H1 (cell line): ENCODE data around the gene TRAF6. TPM values are rescaled to one million over a fixed set of nuclear protein-coding genes. Genes with fewer than 3 reads are reported as not detected.
A peak's percentile ranks its signal among the peaks of the same experiment; 100 is the strongest.

Experiments
- CTCF ChIA-PET: fragments of 300-600 bp; sonication (Branson Sonifier 250); formaldehyde crosslinking; loops from one replicate; lab custom pipeline; 2021; ENCODE audit not compliant: partially characterized antibody; lab: Charles Lee
- POLR2A ChIA-PET: fragments of 300-600 bp; sonication (Branson Sonifier 250); formaldehyde crosslinking; loops from one replicate; lab custom pipeline; 2021; ENCODE audit warnings: inconsistent platforms; ENCODE audit not compliant: partially characterized antibody; lab: Charles Lee
- DNase-seq, 2 experiments: peaks; one replicate each; pipeline versions ENCODE4 v3.0.0 to v3.0.0-alpha.2; 2010 to 2022; ENCODE audit warnings: low spot score in 2 of 2, low read depth in 1 of 2, mixed read lengths in 1 of 2
- FAIRE-seq: peaks from 2 replicates; lab custom pipeline; 2011; peaks lifted over from hg19 to GRCh38; lab: Jason Lieb, UNC
- H2AFZ ChIP-seq: 2 replicates; pipeline ENCODE4 v1.8.1; 2012; ENCODE audit warnings: low read length, inconsistent platforms
- H2AK5ac ChIP-seq: 2 replicates; pipeline ENCODE4 v1.6.1; 2013; ENCODE audit warnings: low read depth, low read length
- H2BK120ac ChIP-seq: replicated peaks from 2 replicates; pipeline ENCODE3; 2013; ENCODE audit warnings: low read depth, low read length, inconsistent platforms
- H2BK12ac ChIP-seq: 2 replicates; pipeline ENCODE4 v1.6.1; 2013; ENCODE audit warnings: low read depth, low read length
- H2BK15ac ChIP-seq: 2 replicates; pipeline ENCODE4 v1.6.1; 2013; ENCODE audit warnings: low read length
- H2BK20ac ChIP-seq: 2 replicates; pipeline ENCODE4 v1.6.1; 2013; ENCODE audit warnings: low read length
- H2BK5ac ChIP-seq: 2 replicates; pipeline ENCODE4 v1.6.1; 2013; ENCODE audit warnings: low read depth, low read length
- H3K14ac ChIP-seq: 2 replicates; pipeline ENCODE4 v1.6.1; 2013; ENCODE audit warnings: inconsistent platforms; ENCODE audit not compliant: insufficient read length
- H3K18ac ChIP-seq: 2 replicates; pipeline ENCODE4 v1.6.1; 2013; ENCODE audit warnings: low read length; ENCODE audit errors: extremely low read depth
- H3K23ac ChIP-seq: 2 replicates; pipeline ENCODE4 v1.6.1; 2013; ENCODE audit warnings: inconsistent platforms; ENCODE audit not compliant: insufficient read length
- H3K23me2 ChIP-seq: 2 replicates; pipeline ENCODE4 v1.6.1; 2013; ENCODE audit warnings: low read depth, low read length
- H3K27ac ChIP-seq: 2 replicates; pipeline ENCODE4 v1.6.1; 2011; ENCODE audit warnings: low read depth, low read length, inconsistent platforms
- H3K27me3 ChIP-seq, 4 experiments: replicated peaks in 1 of 4; 1 replicate in 1 of 4; 2 replicates in 3 of 4; pipeline versions ENCODE4 v1.6.1 to v1.8.1; 2011 to 2013; ENCODE audit warnings: low read length in 3 of 4, mild to moderate bottlenecking in 3 of 4, inconsistent platforms in 2 of 4, mixed read lengths in 2 of 4, moderate library complexity in 1 of 4; ENCODE audit not compliant: control insufficient read depth in 3 of 4, insufficient read depth in 3 of 4; ENCODE audit errors: extremely low read depth in 1 of 4
- H3K36me3 ChIP-seq, 4 experiments: 2 replicates each; pipeline versions ENCODE4 v1.6.1 to v1.8.1; 2011 to 2013; ENCODE audit warnings: mild to moderate bottlenecking in 4 of 4, low read length in 3 of 4, moderate library complexity in 2 of 4, control low read depth in 1 of 4, inconsistent platforms in 1 of 4; ENCODE audit not compliant: insufficient read depth in 4 of 4, control insufficient read depth in 2 of 4
- H3K4ac ChIP-seq: replicated peaks from 2 replicates; pipeline ENCODE3; 2013; ENCODE audit warnings: low read length, low read depth, mixed read lengths, inconsistent platforms; ENCODE audit not compliant: insufficient read length
- H3K4me1 ChIP-seq, 4 experiments: replicated peaks in 1 of 4; 1 replicate in 1 of 4; 2 replicates in 3 of 4; pipeline versions ENCODE4 v1.6.1 to v1.8.1; 2011 to 2013; ENCODE audit warnings: low read length in 3 of 4, inconsistent platforms in 2 of 4, mixed read lengths in 1 of 4; ENCODE audit not compliant: insufficient read depth in 4 of 4, control insufficient read depth in 3 of 4
- H3K4me2 ChIP-seq, 2 experiments: 2 replicates each; pipeline versions ENCODE4 v1.6.1 to v1.8.1; 2011 to 2013; ENCODE audit warnings: low read depth in 2 of 2, low read length in 2 of 2, control low read depth in 1 of 2, inconsistent platforms in 1 of 2, mild to moderate bottlenecking in 1 of 2; ENCODE audit not compliant: insufficient read depth in 1 of 2
- H3K4me3 ChIP-seq, 4 experiments: fragments of 200-600, 300-600 bp in 1 of 4; sonication (generic), shearing (Covaris generic), sonication (Bioruptor Twin) in 1 of 4; 2 replicates each; pipeline versions ENCODE4 v1.5.1 to v1.8.1; 2011 to 2016; ENCODE audit warnings: low read length in 4 of 4, low read depth in 3 of 4, control low read depth in 2 of 4, inconsistent platforms in 2 of 4, mild to moderate bottlenecking in 2 of 4, mixed read lengths in 1 of 4, moderate library complexity in 1 of 4; ENCODE audit not compliant: insufficient read depth in 2 of 4; ENCODE audit errors: extremely low read depth in 1 of 4
- H3K56ac ChIP-seq: replicated peaks from 2 replicates; pipeline ENCODE3; 2013; ENCODE audit warnings: low read depth, mild to moderate bottlenecking, mixed read lengths, low read length, inconsistent platforms; ENCODE audit not compliant: insufficient read length
- H3K79me1 ChIP-seq: 2 replicates; pipeline ENCODE4 v1.6.1; 2013; ENCODE audit warnings: low read depth, low read length, control low read depth
- H3K79me2 ChIP-seq, 2 experiments: 2 replicates each; pipeline versions ENCODE4 v1.6.1 to v1.8.1; 2012 to 2013; ENCODE audit warnings: low read length in 2 of 2, mild to moderate bottlenecking in 2 of 2, inconsistent platforms in 1 of 2; ENCODE audit not compliant: insufficient read depth in 2 of 2, control insufficient read depth in 1 of 2
- H3K9ac ChIP-seq, 4 experiments: replicated peaks in 1 of 4; 1 replicate in 1 of 4; 2 replicates in 3 of 4; pipeline versions ENCODE4 v1.6.1 to v1.8.1; 2011 to 2013; ENCODE audit warnings: low read depth in 3 of 4, low read length in 3 of 4, control low read depth in 2 of 4, mild to moderate bottlenecking in 2 of 4, moderate library complexity in 2 of 4, inconsistent platforms in 1 of 4; ENCODE audit errors: extremely low read depth in 1 of 4
- H3K9me3 ChIP-seq, 2 experiments: 2 replicates each; pipeline versions ENCODE4 v1.6.1 to v1.8.1; 2012 to 2013; ENCODE audit warnings: mild to moderate bottlenecking in 2 of 2, moderate library complexity in 2 of 2, control low read depth in 1 of 2, inconsistent platforms in 1 of 2, low read depth in 1 of 2, low read length in 1 of 2, mixed read lengths in 1 of 2; ENCODE audit not compliant: insufficient read depth in 2 of 2
- H4K20me1 ChIP-seq, 2 experiments: replicated peaks in 1 of 2; 2 replicates each; pipeline versions ENCODE3 to v1.8.1; 2011 to 2013; ENCODE audit warnings: inconsistent platforms in 2 of 2, low read length in 2 of 2, mild to moderate bottlenecking in 1 of 2; ENCODE audit not compliant: insufficient read depth in 2 of 2, control insufficient read depth in 1 of 2
- H4K5ac ChIP-seq: 2 replicates; pipeline ENCODE4 v1.6.1; 2013; ENCODE audit warnings: low read length, low read depth, mixed read lengths, inconsistent platforms; ENCODE audit not compliant: insufficient read length
- H4K8ac ChIP-seq: 2 replicates; pipeline ENCODE4 v1.8.0; 2013; ENCODE audit warnings: mild to moderate bottlenecking, moderate library complexity, low read length, inconsistent platforms; ENCODE audit not compliant: insufficient read depth; ENCODE audit errors: extremely low read depth
- H4K91ac ChIP-seq: replicated peaks from 2 replicates; pipeline ENCODE3; 2013; ENCODE audit warnings: low read length, mixed read lengths, inconsistent platforms; ENCODE audit not compliant: insufficient read length
- BCL11A ChIP-seq, 2 experiments: IDR thresholded peaks; one replicate each; pipeline ENCODE4 v1.6.1; 2011; ENCODE audit warnings: low read depth in 2 of 2, low read length in 2 of 2, mild to moderate bottlenecking in 2 of 2
- FOSL1 ChIP-seq: IDR thresholded peaks from 2 replicates; pipeline ENCODE4 v1.6.1; 2011; ENCODE audit warnings: mild to moderate bottlenecking, low read depth, low read length, moderate library complexity; ENCODE audit not compliant: insufficient read depth
- HDAC2 ChIP-seq, 2 experiments: fragments of 300-600 bp in 1 of 2; sonication (generic) in 1 of 2; IDR thresholded peaks; 2 replicates each; pipeline ENCODE4 v1.6.1; 2011 to 2012; ENCODE audit warnings: low read depth in 2 of 2, low read length in 2 of 2, mild to moderate bottlenecking in 2 of 2, moderate library complexity in 2 of 2, borderline replicate concordance in 1 of 2, inconsistent platforms in 1 of 2
- KDM4A ChIP-seq: IDR thresholded peaks from one replicate; pipeline ENCODE4 v1.7.1; 2012; ENCODE audit warnings: low read depth, mild to moderate bottlenecking, moderate library complexity, low read length, inconsistent platforms; ENCODE audit not compliant: severe bottlenecking
- PHF8 ChIP-seq: fragments of 200-600 bp; sonication (generic); conservative IDR thresholded peaks from 2 replicates; pipeline ENCODE4 v1.7.1; 2012; ENCODE audit warnings: low read depth, mild to moderate bottlenecking, inconsistent platforms, low read length, moderate library complexity
- POU5F1 ChIP-seq: IDR thresholded peaks from 2 replicates; pipeline ENCODE4 v1.6.1; 2011; ENCODE audit warnings: low read depth, mild to moderate bottlenecking, low read length, moderate library complexity
- RAD21 ChIP-seq, 2 experiments: IDR thresholded peaks in 1 of 2; conservative IDR thresholded peaks in 1 of 2; 2 replicates each; pipeline ENCODE4 v1.6.1; 2011; ENCODE audit warnings: low read depth in 2 of 2, low read length in 2 of 2, improper control_type of control experiment in 1 of 2, inconsistent platforms in 1 of 2, mild to moderate bottlenecking in 1 of 2, moderate library complexity in 1 of 2
- SIN3A ChIP-seq, 2 experiments: IDR thresholded peaks in 1 of 2; conservative IDR thresholded peaks in 1 of 2; 2 replicates each; pipeline ENCODE4 v1.6.1; 2011 to 2012; ENCODE audit warnings: low read length in 2 of 2, improper control_type of control experiment in 1 of 2, low read depth in 1 of 2, mild to moderate bottlenecking in 1 of 2
- SP4 ChIP-seq: IDR thresholded peaks from 2 replicates; pipeline ENCODE4 v1.6.1; 2012; ENCODE audit warnings: low read length, inconsistent platforms
- TBP ChIP-seq: IDR thresholded peaks from 2 replicates; pipeline ENCODE4 v1.6.1; 2011; ENCODE audit warnings: low read depth, low read length, improper control_type of control experiment
- TCF12 ChIP-seq: IDR thresholded peaks from 2 replicates; pipeline ENCODE4 v1.6.1; 2011; ENCODE audit warnings: low read depth, mild to moderate bottlenecking, low read length
- WGBS, 2 experiments: shearing (Covaris generic) in 1 of 2; methylation state at CpG; one replicate each; pipeline versions ENCODE4 v1.1.6 to v1.1.7; 2013 to 2015; ENCODE audit warnings: low lambda C conversion rate in 2 of 2, mixed read lengths in 2 of 2, inconsistent platforms in 1 of 2, low coverage in 1 of 2, missing lambda C conversion rate in 1 of 2; ENCODE audit not compliant: insufficient replicate concordance in 2 of 2, insufficient coverage in 1 of 2, insufficient read length in 1 of 2; ENCODE audit errors: extremely low coverage in 1 of 2, missing lambda C conversion rate in 1 of 2; 5-methylcytosine and 5-hydroxymethylcytosine counted together
- polyA plus RNA-seq, 7 experiments: library from polyadenylated mRNA; depleted of rRNA in 3 of 7; stranded (reverse) in 5 of 7; unstranded in 2 of 7; fragments of >200 nt in 5 of 7; fragments of 200-250 nt in 2 of 7; gene quantifications; 1 replicate in 5 of 7; 2 replicates in 1 of 7; 4 replicates in 1 of 7; pipeline versions ENCODE4 v1.2.1 to v1.2.3, GENCODE V29; 2011 to 2013; ENCODE audit warnings: missing spikeins in 2 of 7, mixed read lengths in 2 of 7
- total RNA-seq: library from RNA; stranded (reverse); fragmentation: NEBNext Ultra II Directional; extraction: Animal tissue kit (Norgen Biotek cat#: 25700); gene quantifications from 2 replicates; pipeline ENCODE4 v1.2.1, GENCODE V29; 2021
- TF ChIP-seq, protein P1 (sequence below): IDR thresholded peaks from 2 replicates; pipeline ENCODE4 v1.6.1; 2012; ENCODE audit warnings: inconsistent platforms

The TRAF6 gene
- total and polyA plus RNA-seq, 2 of the 8 experiments (the other 6 are each of a cell fraction or from before 2014, with no cell fraction given), result 4.6 to 8.8 TPM

GRCh38 chr11:36469063-36469462, 41.0 kb downstream of the TRAF6 start:
- no peak overlapping the region for H3K27ac ChIP-seq
- H3K23ac ChIP-seq, result no peak overlapping the region
- H2BK120ac ChIP-seq, result no peak overlapping the region
- H3K4ac ChIP-seq, result no peak overlapping the region
- H3K56ac ChIP-seq, result no peak overlapping the region
- no peak overlapping the region for H3K4me3 ChIP-seq
- H3K4me2 ChIP-seq, result no peak overlapping the region
- no peak overlapping the region for H4K5ac ChIP-seq
- H3K27me3 ChIP-seq, result no peaks in the 10 kb centered on the region
- POLR2A ChIA-PET, result interaction anchor here (0.8 to 1.6 kb wide), 2 partner anchors 10 to 13 kb away, joined by 3 to 5 read pairs; no protein-coding TSS in a partner anchor
- H3K79me2 ChIP-seq, result no peaks in the 10 kb centered on the region
- H3K36me3 ChIP-seq, result 0 out of 8 replicates have a peak, but pooled peaks cover 0 to 2% (median 0%) of the 10 kb centered on the region in 4 experiments
- H3K4me1 ChIP-seq, result peaks cover 0 to 4% (median under 1%) of the 10 kb centered on the region in 4 experiments; a peak in 1 of 7 replicates
- no peaks in the 10 kb centered on the region for H3K23me2 ChIP-seq
- no peak overlapping the region for H2BK12ac ChIP-seq
- no peak overlapping the region for H3K9ac ChIP-seq
- no peak overlapping the region for H2AFZ ChIP-seq
- no peak overlapping the region for H2BK5ac ChIP-seq
- H2BK20ac ChIP-seq, result no peak overlapping the region
- no peaks in the 10 kb centered on the region for H4K20me1 ChIP-seq
- no peak overlapping the region for H3K14ac ChIP-seq
- H4K8ac ChIP-seq, result no peak overlapping the region
- FAIRE-seq, result peak; percentile 13
- WGBS, 2 experiments, result 22% methylated on average over 2 of the region's 2 CpGs; no CpG with 5 or more reads in 1 of the 2 experiments
- no peak overlapping the region for H2BK15ac ChIP-seq
- no peaks in the 10 kb centered on the region for H3K79me1 ChIP-seq
- H4K91ac ChIP-seq, result no peak overlapping the region
- CTCF ChIA-PET, result interaction anchor here (0.9 to 8.8 kb wide), 19 partner anchors 9 to 195 kb away, joined by 3 to 92 read pairs (median 7); partner anchors contain the start of gene COMMD9
- no peak overlapping the region for H3K18ac ChIP-seq
- no peak overlapping the region for H2AK5ac ChIP-seq
- no peaks in the 10 kb centered on the region for H3K9me3 ChIP-seq
- DNase-seq, result peak; percentile 29 to 94
- TF ChIP-seq RAD21 (IDR thresholded peaks at IDR 0.05 in 1 of 2, conservative IDR thresholded peaks at IDR 0.05 in 1 of 2; ENCODE audit: low read depth in 2 of 2, low read length in 2 of 2) (peak; percentile 63 to 79), POU5F1 (no peak), SIN3A (conservative IDR thresholded peaks at IDR 0.05 in 1 of 2, IDR thresholded peaks at IDR 0.05 in 1 of 2; ENCODE audit: low read depth in 1 of 2, low read length in 2 of 2) (no peak), SP4 (no peak), HDAC2 (IDR thresholded peaks at IDR 0.05; ENCODE audit: borderline replicate concordance in 1 of 2, low read depth in 2 of 2, low read length in 2 of 2) (no peak), PHF8 (no peak), KDM4A (no peak), TCF12 (no peak), FOSL1 (no peak), TBP (no peak), BCL11A (IDR thresholded peaks at IDR 0.05; ENCODE audit: low read depth in 2 of 2, low read length in 2 of 2) (no peak)
- TF ChIP-seq, protein P1, sequence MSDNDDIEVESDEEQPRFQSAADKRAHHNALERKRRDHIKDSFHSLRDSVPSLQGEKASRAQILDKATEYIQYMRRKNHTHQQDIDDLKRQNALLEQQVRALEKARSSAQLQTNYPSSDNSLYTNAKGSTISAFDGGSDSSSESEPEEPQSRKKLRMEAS, result 0 out of 2 replicates have a peak, but pooled peaks have one; percentile 12
